Breast epithelium (tissue), 3 donors: ENCODE data around the gene NRCAM.

Source experiments
- CTCF ChIP-seq, 3 donors: fragments of 450-650 bp; IDR thresholded peaks; one replicate each; pipeline ENCODE4 v1.5.1; 2016 to 2017; ENCODE audit warnings: antibody characterized with exemption in 3 of 3, mild to moderate bottlenecking in 3 of 3, moderate library complexity in 3 of 3
- POLR2A ChIP-seq: fragments of 450-650 bp; IDR thresholded peaks from one replicate; pipeline ENCODE4 v1.6.1; 2016; ENCODE audit warnings: antibody characterized with exemption, mild to moderate bottlenecking, moderate library complexity

GRCh38 chr7:108205311-108205710, 250.9 kb downstream of the NRCAM start:
- TF ChIP-seq CTCF (IDR thresholded peaks at IDR 0.05): no peak
- no peak for TF ChIP-seq POLR2A
